Thymus (tissue), 11 donors: ENCODE data around the gene C3orf52. TPM values are rescaled to one million over a fixed set of nuclear protein-coding genes. Genes with fewer than 3 reads are reported as not detected.

Experiments used
- DNase-seq, 9 donors: peaks; one replicate each; pipeline ENCODE4 v3.0.0-alpha.2; 2013; ENCODE audit warnings: low spot score in 9 of 9, low read depth in 6 of 9, missing footprints in 1 of 9
- H3K27ac ChIP-seq, 2 donors: one replicate each; pipeline ENCODE4 v1.5.1; 2013; ENCODE audit warnings: control low read depth in 1 of 2, low read depth in 1 of 2, low read length in 1 of 2, mild to moderate bottlenecking in 1 of 2, moderate library complexity in 1 of 2
- H3K27me3 ChIP-seq, 2 donors: one replicate each; pipeline ENCODE4 v1.5.1; 2013; ENCODE audit warnings: low read length in 1 of 2; ENCODE audit not compliant: control insufficient read depth in 2 of 2, insufficient read depth in 1 of 2
- H3K36me3 ChIP-seq, 2 donors: one replicate each; pipeline ENCODE4 v1.5.1; 2013; ENCODE audit warnings: low read length in 1 of 2, mild to moderate bottlenecking in 1 of 2, moderate library complexity in 1 of 2; ENCODE audit not compliant: control insufficient read depth in 2 of 2, insufficient read depth in 2 of 2
- H3K4me1 ChIP-seq, 2 donors: one replicate each; pipeline ENCODE4 v1.5.1; 2013; ENCODE audit warnings: low read length in 2 of 2; ENCODE audit not compliant: control insufficient read depth in 2 of 2, insufficient read depth in 2 of 2
- H3K4me3 ChIP-seq, 2 donors: one replicate each; pipeline ENCODE4 v1.5.1; 2013; ENCODE audit warnings: low read length in 2 of 2, control low read depth in 1 of 2, mild to moderate bottlenecking in 1 of 2
- H3K9me3 ChIP-seq, 2 donors: one replicate each; pipeline ENCODE4 v1.5.1; 2013; ENCODE audit warnings: low read length in 1 of 2, mild to moderate bottlenecking in 1 of 2; ENCODE audit not compliant: control insufficient read depth in 2 of 2, insufficient read depth in 1 of 2
- WGBS: extraction: QIAGEN DNeasy Blood & Tissue Kit; methylation state at CpG from one replicate; pipeline ENCODE4 v1.1.7; 2013; 5-methylcytosine and 5-hydroxymethylcytosine counted together
- polyA plus RNA-seq: library from polyadenylated mRNA; stranded (reverse); fragments of 200-250 nt; gene quantifications from one replicate; pipeline ENCODE4 v1.2.3, GENCODE V29; 2013
- total RNA-seq: library from RNA; stranded (reverse); fragments of 120-200 nt; gene quantifications from one replicate; pipeline ENCODE4 v1.2.4, GENCODE V29; 2013
- donor health status: healthy.

C3orf52 gene
- total and polyA plus RNA-seq, 2 donors, result 5.8 to 9.9 TPM

DNA sequence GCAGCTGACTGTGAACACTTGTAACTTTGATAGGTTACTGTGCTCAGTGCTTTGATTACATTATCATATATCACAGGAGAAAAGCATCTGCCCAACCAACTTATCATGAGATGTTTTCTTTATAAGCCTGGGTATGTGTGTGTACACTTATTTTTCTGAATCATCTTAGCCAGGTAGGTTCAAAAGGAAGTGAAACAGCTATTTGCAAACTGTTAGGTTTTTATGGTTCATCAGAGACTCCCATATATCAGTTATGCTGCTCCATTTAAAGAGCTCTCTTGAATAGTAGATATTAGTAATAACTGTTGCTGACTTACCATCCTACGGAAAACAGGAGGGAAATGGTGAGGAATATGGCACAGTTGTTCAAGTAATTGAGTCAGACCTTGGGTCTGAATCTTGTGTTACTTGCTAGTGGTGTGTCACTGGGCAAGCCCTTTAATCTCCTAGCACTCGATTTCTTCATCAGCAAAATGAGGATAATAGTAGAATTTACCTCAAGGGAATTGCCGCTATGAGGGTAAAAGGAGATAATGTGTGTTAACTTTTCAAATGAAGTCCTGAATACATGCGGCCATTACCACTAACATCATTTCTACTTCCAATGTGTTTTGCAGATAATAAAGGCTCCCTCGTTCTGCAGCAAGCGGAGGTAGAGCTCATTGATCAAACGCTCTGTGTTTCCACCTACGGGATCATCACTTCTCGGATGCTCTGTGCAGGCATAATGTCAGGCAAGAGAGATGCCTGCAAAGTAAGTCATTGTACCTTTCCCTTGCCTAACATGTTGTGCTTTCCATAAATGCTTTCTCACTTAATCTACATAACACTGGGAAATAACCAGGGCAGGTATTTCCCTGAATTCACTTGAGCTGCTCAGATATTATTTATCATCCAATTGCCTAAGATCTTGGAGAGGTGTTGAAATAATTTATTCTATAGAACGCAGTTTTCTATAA lies 7.8 kb upstream of the C3orf52 start:
- 89% methylated on average over 10 of the region's 10 CpGs for WGBS
- Histone ChIP-seq H3K36me3 (no peaks in the 10 kb centered on the region), H3K27ac (no peak overlapping the region), H3K27me3 (no peaks in the 10 kb centered on the region), H3K9me3 (no peaks in the 10 kb centered on the region), H3K4me1 (peaks cover 32 to 38% of the 10 kb centered on the region in 2 donors), H3K4me3 (no peak overlapping the region)
- DNase-seq, result no peak

DNA sequence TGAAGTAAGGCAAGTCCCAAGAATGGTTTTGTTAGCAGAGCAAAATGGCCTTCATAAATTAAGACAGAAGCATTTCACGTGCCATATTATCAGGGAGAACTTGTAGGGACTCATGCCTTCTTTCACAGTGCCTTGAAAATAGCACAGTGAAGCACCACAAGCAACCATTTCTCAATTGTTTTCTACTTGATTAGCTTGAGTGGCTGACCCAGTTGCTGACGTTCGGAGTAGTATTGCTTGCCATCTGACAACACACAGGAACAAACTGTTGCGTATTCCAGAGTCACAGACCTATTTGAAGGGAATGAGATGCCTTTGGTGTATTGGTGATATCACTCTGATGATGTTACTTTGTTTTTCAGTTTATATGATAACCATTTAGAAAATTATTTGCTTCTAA lies 3.0 kb upstream of the C3orf52 start:
- WGBS, result 98% methylated on average over 4 of the region's 4 CpGs
- Histone ChIP-seq H3K27ac (no peak overlapping the region), H3K4me3 (no peak overlapping the region), H3K9me3 (no peaks in the 10 kb centered on the region), H3K36me3 (no peaks in the 10 kb centered on the region), H3K4me1 (peaks cover 15 to 33% of the 10 kb centered on the region in 2 donors), H3K27me3 (peaks cover 0 to 10% of the 10 kb centered on the region in 2 donors)
- no peak for DNase-seq

DNA sequence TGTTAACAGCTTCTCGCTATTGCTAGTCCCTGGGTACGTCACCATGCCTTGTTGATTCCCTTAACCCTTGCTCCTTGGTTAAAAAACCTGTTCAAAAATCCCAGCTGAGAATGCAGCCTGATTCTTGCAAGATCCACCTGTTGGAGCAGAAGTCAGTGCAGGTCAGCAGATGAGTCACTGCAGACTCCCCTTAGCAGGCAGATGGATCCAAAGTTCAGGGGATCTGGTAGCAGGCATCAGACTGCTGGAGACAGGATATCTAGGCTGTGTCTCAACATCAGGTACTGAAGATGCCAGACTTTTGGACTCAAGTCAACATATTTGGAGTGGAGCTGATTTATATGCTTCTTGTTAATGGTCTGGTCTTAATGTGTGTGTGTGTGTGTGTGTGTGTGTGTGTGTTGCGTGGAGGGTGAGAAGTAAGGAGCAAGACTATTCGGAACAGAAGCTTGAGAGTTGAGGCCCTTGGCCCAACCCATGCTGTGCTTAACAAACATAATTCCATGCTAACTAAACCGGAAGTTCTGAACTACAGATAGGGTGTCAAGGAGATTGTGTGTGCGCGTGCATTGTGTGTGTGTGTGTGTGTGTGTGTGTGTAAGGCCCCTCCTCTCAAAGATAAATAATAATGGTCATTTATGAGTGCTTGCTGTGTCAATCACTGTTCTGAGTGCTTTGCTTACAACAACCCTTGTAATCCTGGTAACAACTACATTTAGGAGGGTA lies 1.0 kb upstream of the C3orf52 start:
- Histone ChIP-seq H3K4me1 (peaks cover 20 to 35% of the 10 kb centered on the region in 2 donors), H3K4me3 (peak overlapping the region; percentile 73 to 87), H3K27me3 (peaks cover 0 to 10% of the 10 kb centered on the region in 2 donors), H3K9me3 (no peaks in the 10 kb centered on the region), H3K27ac (no peak overlapping the region), H3K36me3 (no peaks in the 10 kb centered on the region)
- peak in 1 of 9 donors; percentile 16 for DNase-seq
- WGBS, result 97% methylated on average over 7 of the region's 7 CpGs

DNA sequence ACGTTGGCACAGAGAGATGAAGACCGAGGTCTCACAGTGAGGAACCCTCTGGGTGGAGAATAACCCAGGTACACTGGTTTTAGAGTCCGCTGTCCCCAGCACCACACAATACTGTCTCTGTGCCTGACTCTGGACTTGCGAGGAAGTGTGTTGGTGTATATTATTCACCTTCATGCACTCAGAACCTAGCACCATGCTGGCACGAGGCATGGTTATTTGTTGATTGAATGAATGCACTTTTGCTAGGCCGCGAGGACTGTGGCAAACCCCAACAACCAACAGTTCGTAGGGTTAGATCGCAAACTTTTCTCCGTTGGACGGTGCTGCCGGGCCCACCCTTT lies 484 bp upstream of the C3orf52 start:
- no peak for DNase-seq
- WGBS, result 51% methylated on average over 12 of the region's 12 CpGs
- no peaks in the 10 kb centered on the region for H3K36me3 ChIP-seq
- H3K9me3 ChIP-seq, result no peaks in the 10 kb centered on the region
- peak overlapping the region; percentile 73 to 87 for H3K4me3 ChIP-seq
- peaks cover 0 to 10% of the 10 kb centered on the region in 2 donors for H3K27me3 ChIP-seq
- peak overlapping the region; percentile 32 to 81 for H3K27ac ChIP-seq
- peaks cover 25 to 40% of the 10 kb centered on the region in 2 donors for H3K4me1 ChIP-seq

DNA sequence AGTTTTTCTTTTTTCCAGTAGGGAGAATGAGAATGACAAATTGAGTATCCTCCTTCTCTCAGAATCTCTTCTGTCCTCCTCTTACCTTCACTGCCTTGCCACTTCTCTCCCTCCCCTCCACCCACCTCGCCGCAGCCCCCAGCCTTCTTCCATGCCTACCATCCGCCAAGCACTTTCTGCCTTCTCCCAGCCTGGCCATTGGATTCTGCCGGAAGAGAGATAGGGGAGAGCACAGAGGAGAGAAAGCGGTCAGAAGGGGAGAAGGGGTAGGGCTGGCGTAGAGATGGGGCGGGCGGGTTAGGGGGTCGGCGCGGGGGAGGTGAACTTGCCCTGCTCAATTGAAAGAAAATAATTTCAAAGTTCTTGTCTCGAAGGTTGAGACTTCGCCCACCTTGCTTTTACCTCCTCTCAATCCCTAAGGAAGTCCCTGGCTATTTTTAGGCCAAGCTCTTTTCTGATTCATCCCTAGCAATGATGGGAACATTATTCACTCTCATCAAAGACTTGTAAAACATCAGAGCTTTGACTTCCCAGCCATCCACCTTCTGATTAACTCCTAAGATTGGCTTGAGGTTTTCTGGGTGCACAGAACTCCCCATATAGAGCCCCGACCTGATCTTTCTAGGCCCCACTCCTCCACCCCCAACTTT lies 811 bp downstream of the C3orf52 start:
- peak overlapping the region; percentile 73 to 87 for H3K4me3 ChIP-seq
- H3K4me1 ChIP-seq, result peaks cover 30 to 51% of the 10 kb centered on the region in 2 donors
- WGBS, result 38% methylated on average over 14 of the region's 14 CpGs
- no peaks in the 10 kb centered on the region for H3K9me3 ChIP-seq
- no peak overlapping the region for H3K27ac ChIP-seq
- H3K27me3 ChIP-seq, result peaks cover 0 to 10% of the 10 kb centered on the region in 2 donors
- DNase-seq, result no peak
- no peaks in the 10 kb centered on the region for H3K36me3 ChIP-seq

DNA sequence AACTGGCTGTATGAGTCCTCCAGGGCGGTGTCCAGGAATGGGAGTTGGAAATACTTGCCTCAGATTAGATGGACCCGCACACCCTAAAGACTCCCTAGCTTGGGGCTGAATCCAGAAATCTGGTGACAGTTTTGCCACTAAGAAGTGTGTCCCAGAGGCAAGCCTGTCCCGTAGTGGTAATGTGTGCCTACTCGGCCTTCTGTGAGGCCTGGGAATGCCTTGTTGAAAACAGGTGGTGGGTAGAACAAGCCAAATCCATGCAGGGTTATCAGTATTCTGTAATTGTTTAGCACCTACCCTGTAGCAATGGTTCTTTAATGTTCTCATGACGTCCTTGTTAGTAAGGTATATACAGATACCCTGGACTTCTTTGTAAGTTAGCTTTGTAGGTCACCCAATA lies 1.6 kb downstream of the C3orf52 start:
- peaks cover 0 to 10% of the 10 kb centered on the region in 2 donors for H3K27me3 ChIP-seq
- peak overlapping the region; percentile 73 to 87 for H3K4me3 ChIP-seq
- no peak overlapping the region for H3K27ac ChIP-seq
- 96% methylated on average over 5 of the region's 5 CpGs for WGBS
- DNase-seq, result no peak
- peaks cover 37 to 57% of the 10 kb centered on the region in 2 donors for H3K4me1 ChIP-seq
- no peaks in the 10 kb centered on the region for H3K9me3 ChIP-seq
- no peaks in the 10 kb centered on the region for H3K36me3 ChIP-seq

DNA sequence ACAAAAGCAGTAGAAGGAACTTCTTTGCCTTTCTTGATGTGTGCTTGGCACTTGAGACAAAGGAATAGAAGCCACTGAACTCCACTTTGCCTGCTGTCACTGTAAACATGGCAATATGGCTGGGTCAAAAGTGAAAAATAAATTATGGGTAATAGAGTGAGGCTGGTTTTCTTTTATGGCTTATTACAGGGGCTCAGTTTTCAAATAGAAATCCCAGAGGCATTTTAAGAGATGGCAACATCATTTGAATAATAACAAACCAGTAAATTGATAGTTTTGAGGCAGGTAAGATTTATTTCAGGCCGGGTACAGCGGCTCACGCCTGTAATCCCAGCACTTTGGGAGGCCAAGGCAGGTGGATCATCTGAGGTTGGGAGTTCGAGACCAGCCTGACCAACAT lies 2.8 kb downstream of the C3orf52 start:
- Histone ChIP-seq H3K9me3 (no peaks in the 10 kb centered on the region), H3K36me3 (no peaks in the 10 kb centered on the region), H3K4me3 (no peak overlapping the region), H3K27me3 (peaks cover 0 to 10% of the 10 kb centered on the region in 2 donors), H3K4me1 (peaks cover 41 to 62% of the 10 kb centered on the region in 2 donors), H3K27ac (no peak overlapping the region)
- DNase-seq, result no peak
- whole genome bisulfite sequencing, result 74% methylated on average over 4 of the region's 4 CpGs

DNA sequence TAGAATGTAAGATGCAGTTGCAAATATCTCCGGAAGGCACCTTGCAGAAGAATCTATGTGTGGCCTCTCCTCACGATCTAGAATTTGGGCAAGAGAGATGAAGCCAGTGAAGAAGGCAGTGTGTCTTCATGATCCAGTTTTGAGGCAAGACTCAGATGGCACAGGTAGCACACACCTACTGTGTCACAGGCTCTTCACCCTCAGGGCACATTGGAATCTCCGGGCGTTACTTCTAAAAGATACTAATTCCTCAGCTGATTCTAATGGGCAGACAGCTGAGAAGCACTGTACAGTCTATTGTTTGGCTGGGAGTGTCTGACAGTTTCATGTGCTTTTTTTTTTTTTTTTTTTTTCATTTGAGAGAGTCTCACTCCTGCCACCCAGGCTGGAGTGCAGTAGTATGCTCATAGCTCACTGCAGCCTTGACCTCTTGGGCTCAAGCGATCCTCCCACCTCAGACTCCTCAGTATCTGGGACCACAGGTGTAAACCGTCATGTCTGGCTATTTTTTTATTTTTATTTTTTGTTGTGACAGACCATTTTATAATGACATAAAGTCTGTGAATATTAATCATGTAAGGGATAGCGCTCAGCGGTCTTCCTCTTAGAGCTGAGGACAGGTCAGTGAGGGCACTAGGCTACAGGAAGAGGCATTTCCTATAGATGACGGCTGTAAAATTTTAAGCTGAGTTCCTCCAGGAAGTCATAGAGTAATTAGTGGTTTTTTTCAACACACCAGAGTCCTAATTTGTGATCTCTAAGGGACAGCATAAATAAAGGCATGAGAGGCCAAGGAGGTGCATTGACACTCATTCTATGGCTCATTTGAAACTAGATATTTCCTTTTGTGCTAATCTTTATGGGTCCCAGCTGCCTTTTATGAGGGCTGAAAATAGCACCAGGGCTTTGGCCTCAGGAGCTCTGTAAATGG lies 4.0 kb downstream of the C3orf52 start:
- no peak for DNase-seq
- H3K9me3 ChIP-seq, result no peaks in the 10 kb centered on the region
- H3K4me3 ChIP-seq, result no peak overlapping the region
- peaks cover 0 to 10% of the 10 kb centered on the region in 2 donors for H3K27me3 ChIP-seq
- H3K4me1 ChIP-seq, result peaks cover 33 to 49% of the 10 kb centered on the region in 2 donors
- H3K36me3 ChIP-seq, result peaks cover 0 to 4% of the 10 kb centered on the region in 2 donors
- peak overlapping the region in 1 of 2 donors; percentile 8 for H3K27ac ChIP-seq
- 89% methylated on average over 9 of the region's 9 CpGs for WGBS
